Transverse colon (tissue), 4 donors: ENCODE measurements around the gene TAOK3.

Experiments
- CTCF ChIP-seq, 5 experiments: fragments of 200-600 bp in 3 of 5; fragments of 450-650 bp in 2 of 5; sonication (generic) in 3 of 5; IDR thresholded peaks; 1 replicate in 2 of 5; 2 replicates in 3 of 5; pipeline ENCODE4 v1.5.1; 2016 to 2017; ENCODE audit warnings: antibody characterized with exemption in 5 of 5, inconsistent platforms in 3 of 5, mild to moderate bottlenecking in 2 of 5, moderate library complexity in 1 of 5
- POLR2AphosphoS5 ChIP-seq, 3 donors: sonication (generic); formaldehyde crosslinking; IDR thresholded peaks; one replicate each; pipeline ENCODE4 v1.6.1; 2016; ENCODE audit warnings: antibody characterized with exemption in 3 of 3

GRCh38 chr12:118311666-118312065 is 61.0 kb downstream of the TAOK3 start:
- no peak for TF ChIP-seq POLR2AphosphoS5 (IDR thresholded peaks at IDR 0.05)
- TF ChIP-seq CTCF (IDR thresholded peaks at IDR 0.05), result no peak
